ENCODE data around the gene POU6F2. TPM values are rescaled to one million over a fixed set of nuclear protein-coding genes. Genes with fewer than 3 reads are reported as not detected.

Gene POU6F2
- total RNA-seq, 1 donor from 2014 or later: 0.40 TPM

DNA sequence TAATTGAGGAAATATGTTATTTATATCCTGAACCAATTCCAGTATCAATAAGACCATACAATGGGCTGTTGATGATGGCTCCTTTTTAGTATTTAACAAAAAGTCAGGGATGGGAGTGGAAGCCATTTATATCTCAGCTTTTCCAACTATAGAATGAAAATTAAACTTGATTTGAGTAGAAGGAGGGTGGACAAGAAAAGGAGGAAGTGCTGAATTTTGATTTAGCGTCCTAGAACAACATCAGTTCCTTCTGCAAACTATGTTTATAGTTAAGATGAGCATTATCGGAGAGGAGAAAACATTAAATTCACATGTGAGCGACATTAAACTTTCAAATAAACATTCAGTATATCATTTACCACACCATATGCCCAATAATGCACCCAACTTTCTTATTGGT is 439.2 kb downstream of the POU6F2 start:
- TF ChIP-seq, protein P1, sequence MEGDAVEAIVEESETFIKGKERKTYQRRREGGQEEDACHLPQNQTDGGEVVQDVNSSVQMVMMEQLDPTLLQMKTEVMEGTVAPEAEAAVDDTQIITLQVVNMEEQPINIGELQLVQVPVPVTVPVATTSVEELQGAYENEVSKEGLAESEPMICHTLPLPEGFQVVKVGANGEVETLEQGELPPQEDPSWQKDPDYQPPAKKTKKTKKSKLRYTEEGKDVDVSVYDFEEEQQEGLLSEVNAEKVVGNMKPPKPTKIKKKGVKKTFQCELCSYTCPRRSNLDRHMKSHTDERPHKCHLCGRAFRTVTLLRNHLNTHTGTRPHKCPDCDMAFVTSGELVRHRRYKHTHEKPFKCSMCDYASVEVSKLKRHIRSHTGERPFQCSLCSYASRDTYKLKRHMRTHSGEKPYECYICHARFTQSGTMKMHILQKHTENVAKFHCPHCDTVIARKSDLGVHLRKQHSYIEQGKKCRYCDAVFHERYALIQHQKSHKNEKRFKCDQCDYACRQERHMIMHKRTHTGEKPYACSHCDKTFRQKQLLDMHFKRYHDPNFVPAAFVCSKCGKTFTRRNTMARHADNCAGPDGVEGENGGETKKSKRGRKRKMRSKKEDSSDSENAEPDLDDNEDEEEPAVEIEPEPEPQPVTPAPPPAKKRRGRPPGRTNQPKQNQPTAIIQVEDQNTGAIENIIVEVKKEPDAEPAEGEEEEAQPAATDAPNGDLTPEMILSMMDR (IDR thresholded peaks at IDR 0.05): no peak
- Mint-ChIP-seq H3K9me3 (ENCODE audit: low read depth) (no peaks in the 10 kb centered on the region), H3K36me3 (ENCODE audit: low read depth) (no peaks in the 10 kb centered on the region), H3K4me3 (ENCODE audit: unreplicated experiment) (no peak overlapping the region), H3K27me3 (ENCODE audit: low read depth) (no peaks in the 10 kb centered on the region), H3K27ac (ENCODE audit: unreplicated experiment) (no peak overlapping the region), H3K4me1 (ENCODE audit: low read depth) (peaks cover 8% of the 10 kb centered on the region)
- no peak for DNase-seq (ENCODE audit: low spot score)

DNA sequence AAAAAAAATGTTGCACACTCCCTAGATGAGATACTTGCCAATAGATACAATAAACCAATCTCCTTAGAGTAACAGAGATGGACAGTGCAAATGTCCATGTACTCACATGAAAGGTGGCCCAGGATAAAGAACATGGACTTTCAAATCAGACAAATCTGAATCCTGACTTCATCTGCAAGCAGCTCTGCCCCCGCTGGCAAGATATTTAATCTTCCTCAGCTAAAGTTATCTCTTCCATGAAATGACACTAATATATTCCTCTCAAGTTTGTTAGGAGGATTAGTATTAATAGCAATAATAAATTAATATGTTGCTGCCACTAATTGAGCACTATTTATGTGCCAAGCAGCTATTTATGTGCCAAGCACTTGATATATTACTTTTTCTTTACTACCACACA is 439.9 kb downstream of the POU6F2 start:
- Mint-ChIP-seq H3K4me3 (ENCODE audit: unreplicated experiment) (no peak overlapping the region), H3K36me3 (ENCODE audit: low read depth) (no peaks in the 10 kb centered on the region), H3K27me3 (ENCODE audit: low read depth) (no peaks in the 10 kb centered on the region), H3K9me3 (ENCODE audit: low read depth) (no peaks in the 10 kb centered on the region), H3K4me1 (ENCODE audit: low read depth) (peaks cover 8% of the 10 kb centered on the region), H3K27ac (ENCODE audit: unreplicated experiment) (no peak overlapping the region)
- DNase-seq (ENCODE audit: low spot score): no peak
- TF ChIP-seq, protein P1 (IDR thresholded peaks at IDR 0.05): peak; percentile 62

DNA sequence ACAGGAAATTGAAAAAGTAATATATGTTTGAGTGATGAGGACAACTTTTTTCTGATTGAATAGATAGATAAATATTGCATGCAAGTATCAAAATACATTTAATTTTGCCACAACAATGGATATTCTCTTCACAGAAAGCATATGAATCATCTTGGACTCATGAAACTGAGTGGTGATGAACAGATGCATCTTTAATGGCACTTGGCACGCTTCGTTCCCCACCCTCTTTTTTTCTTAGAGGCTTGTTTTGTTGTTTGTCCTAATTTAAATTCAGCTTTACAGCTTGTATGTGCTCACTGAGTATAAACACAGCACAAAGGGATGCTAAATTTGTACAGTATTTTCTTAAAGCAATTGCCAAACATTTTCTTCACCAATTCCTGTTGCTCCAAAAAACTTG is 443.5 kb downstream of the POU6F2 start:
- H3K36me3 Mint-ChIP-seq (ENCODE audit: low read depth): no peaks in the 10 kb centered on the region
- H3K4me3 Mint-ChIP-seq (ENCODE audit: unreplicated experiment): no peak overlapping the region
- no peak for DNase-seq (ENCODE audit: low spot score)
- H3K27ac Mint-ChIP-seq (ENCODE audit: unreplicated experiment): no peak overlapping the region
- no peaks in the 10 kb centered on the region for H3K27me3 Mint-ChIP-seq (ENCODE audit: low read depth)
- no peaks in the 10 kb centered on the region for H3K4me1 Mint-ChIP-seq (ENCODE audit: low read depth)
- H3K9me3 Mint-ChIP-seq (ENCODE audit: low read depth): no peaks in the 10 kb centered on the region
- TF ChIP-seq, protein P1 (IDR thresholded peaks at IDR 0.05): no peak

DNA sequence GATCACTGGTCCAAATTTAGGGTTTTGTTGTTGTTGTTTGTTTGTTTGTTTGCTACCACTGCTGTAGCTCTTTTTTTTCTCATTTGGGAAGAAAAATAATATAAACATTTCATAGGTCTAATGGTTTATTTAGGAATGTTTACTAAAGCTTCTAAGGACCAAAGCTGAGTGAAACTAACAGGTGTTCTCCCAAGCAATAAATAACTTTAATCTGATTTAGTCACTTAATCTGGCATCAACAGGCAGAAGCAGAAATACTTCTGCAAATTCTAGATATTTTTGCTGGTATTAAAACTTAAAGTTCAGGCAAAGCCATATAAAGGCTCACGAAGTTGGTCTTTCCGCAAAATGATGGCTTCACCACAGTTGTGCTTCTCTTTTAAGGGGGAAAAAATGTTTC is 444.0 kb downstream of the POU6F2 start:
- TF ChIP-seq, protein P1 (IDR thresholded peaks at IDR 0.05): no peak
- H3K9me3 Mint-ChIP-seq (ENCODE audit: low read depth): no peaks in the 10 kb centered on the region
- H3K4me3 Mint-ChIP-seq (ENCODE audit: unreplicated experiment): no peak overlapping the region
- DNase-seq (ENCODE audit: low spot score): no peak
- no peaks in the 10 kb centered on the region for H3K27me3 Mint-ChIP-seq (ENCODE audit: low read depth)
- H3K27ac Mint-ChIP-seq (ENCODE audit: unreplicated experiment): no peak overlapping the region
- no peaks in the 10 kb centered on the region for H3K36me3 Mint-ChIP-seq (ENCODE audit: low read depth)
- no peaks in the 10 kb centered on the region for H3K4me1 Mint-ChIP-seq (ENCODE audit: low read depth)

DNA sequence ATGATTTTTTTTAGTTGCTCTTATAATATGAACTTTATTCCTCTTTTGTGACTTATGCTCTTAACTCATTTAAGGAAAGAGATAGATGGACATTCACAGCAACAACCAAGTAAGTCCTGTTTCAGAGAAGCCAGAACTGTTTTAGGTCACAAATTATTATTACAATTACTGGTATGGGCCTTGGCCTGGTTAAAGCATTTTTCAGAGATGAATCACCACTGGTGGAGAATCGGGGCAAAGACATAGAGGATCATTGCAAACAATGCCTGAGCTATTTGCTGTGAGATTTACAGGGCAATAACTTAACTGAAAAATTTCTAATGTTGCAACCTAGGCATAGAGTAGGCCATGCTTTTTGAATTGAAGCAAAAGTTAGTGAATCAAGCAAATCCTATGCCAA is 450.5 kb downstream of the POU6F2 start:
- no peak overlapping the region for H3K27ac Mint-ChIP-seq (ENCODE audit: unreplicated experiment)
- no peaks in the 10 kb centered on the region for H3K9me3 Mint-ChIP-seq (ENCODE audit: low read depth)
- H3K36me3 Mint-ChIP-seq (ENCODE audit: low read depth): no peaks in the 10 kb centered on the region
- H3K4me1 Mint-ChIP-seq (ENCODE audit: low read depth): peaks cover 14% of the 10 kb centered on the region
- TF ChIP-seq, protein P1 (IDR thresholded peaks at IDR 0.05): no peak
- no peak for DNase-seq (ENCODE audit: low spot score)
- H3K4me3 Mint-ChIP-seq (ENCODE audit: unreplicated experiment): no peak overlapping the region
- no peaks in the 10 kb centered on the region for H3K27me3 Mint-ChIP-seq (ENCODE audit: low read depth)

Data from chondrocyte (in vitro differentiated cells).